GM10847 (cell line): ENCODE data around the gene ACTRT3.

Source experiments
- POLR2A ChIP-seq: IDR thresholded peaks from 2 replicates; pipeline ENCODE4 v1.6.1; 2011; ENCODE audit not compliant: insufficient read length; ENCODE audit errors: extremely low read depth

Gene ACTRT3

GRCh38 chr3:169769287-169770181 lies at the start of gene ACTRT3:
ACTRT3 (minus strand) TSS chr3:169769561; CDS start chr3:169769520, 41 bp downstream.
- TF ChIP-seq POLR2A = peak; percentile 47

- no peak for TF ChIP-seq POLR2A
Measured at GRCh38 chr3:169818316-169818715, 49.0 kb upstream of the ACTRT3 start.

- TF ChIP-seq POLR2A = no peak
Measured at GRCh38 chr3:169815590-169816150, 46.3 kb upstream of the ACTRT3 start.

- no peak for TF ChIP-seq POLR2A
Measured at GRCh38 chr3:169813757-169814517, 44.6 kb upstream of the ACTRT3 start.

GRCh38 chr3:169813278-169813677 lies 43.9 kb upstream of the ACTRT3 start:
- no peak for TF ChIP-seq POLR2A

- TF ChIP-seq POLR2A = no peak
Measured at GRCh38 chr3:169812332-169813235, 43.2 kb upstream of the ACTRT3 start, which contains the start of the genes LRRC34 and LRRIQ4. LRRC34 (minus strand) TSS chr3:169812904; CDS start chr3:169812548, 356 bp downstream. LRRIQ4 (plus strand) TSS chr3:169812870; CDS start chr3:169821922, 9,052 bp downstream.

- no peak for TF ChIP-seq POLR2A
Measured at GRCh38 chr3:169811631-169812331, 42.4 kb upstream of the ACTRT3 start.

GRCh38 chr3:169809230-169809795 lies 40.0 kb upstream of the ACTRT3 start:
- no peak for TF ChIP-seq POLR2A

GRCh38 chr3:169804681-169805080 lies 35.3 kb upstream of the ACTRT3 start:
- TF ChIP-seq POLR2A = no peak

- no peak for TF ChIP-seq POLR2A
Measured at GRCh38 chr3:169792359-169792758, 23.0 kb upstream of the ACTRT3 start.

GRCh38 chr3:169790687-169791429 lies 21.5 kb upstream of the ACTRT3 start:
- no peak for TF ChIP-seq POLR2A

GRCh38 chr3:169790219-169790618 lies 20.9 kb upstream of the ACTRT3 start:
- no peak for TF ChIP-seq POLR2A

GRCh38 chr3:169787791-169788190 lies 18.4 kb upstream of the ACTRT3 start:
- no peak for TF ChIP-seq POLR2A
